ENCODE measurements around the gene MOB1B. TPM values are rescaled to one million over a fixed set of nuclear protein-coding genes. Genes with fewer than 3 reads are reported as not detected.

The MOB1B gene
- total RNA-seq, 4 donors from 2014 or later = 10.0 to 42.1 (median 16.5) TPM

GRCh38 chr4:70925899-70926635 lies 23.9 kb downstream of the MOB1B start:
- DNase-seq = no peak
- TF ChIP-seq POLR2A (IDR thresholded peaks at IDR 0.05) (no peak), CTCF (IDR thresholded peaks at IDR 0.05) (no peak)
- intact Hi-C loops (cut with DNase I; ENCODE audit: low total_unique reads) = no loop called here
- H3K4me1 ChIP-seq = no peaks in the 10 kb centered on the region
- no peak overlapping the region for H3K4me3 ChIP-seq
- no peaks in the 10 kb centered on the region for H3K27me3 ChIP-seq
- H3K27ac ChIP-seq = no peak overlapping the region
- no peaks in the 10 kb centered on the region for H3K36me3 ChIP-seq
- no peaks in the 10 kb centered on the region for H3K9me3 ChIP-seq

- H3K27ac ChIP-seq = no peak overlapping the region
- no peaks in the 10 kb centered on the region for H3K4me1 ChIP-seq
- H3K9me3 ChIP-seq = no peaks in the 10 kb centered on the region
- no peak overlapping the region for H3K4me3 ChIP-seq
- no peaks in the 10 kb centered on the region for H3K36me3 ChIP-seq
- no peaks in the 10 kb centered on the region for H3K27me3 ChIP-seq
- TF ChIP-seq CTCF (IDR thresholded peaks at IDR 0.05) (no peak), POLR2A (IDR thresholded peaks at IDR 0.05) (no peak)
- intact Hi-C loops (cut with DNase I; ENCODE audit: low total_unique reads) = no loop called here
- no peak for DNase-seq
Observed at GRCh38 chr4:70927502-70928137, 25.5 kb downstream of the MOB1B start.

GRCh38 chr4:70930530-70931256 lies 28.5 kb downstream of the MOB1B start:
- Histone ChIP-seq H3K9me3 (no peaks in the 10 kb centered on the region), H3K27ac (peak overlapping the region in 1 of 2 donors; percentile 30), H3K27me3 (no peaks in the 10 kb centered on the region), H3K4me3 (no peak overlapping the region), H3K4me1 (no peaks in the 10 kb centered on the region), H3K36me3 (no peaks in the 10 kb centered on the region)
- intact Hi-C loops (cut with DNase I; ENCODE audit: low total_unique reads) = no loop called here
- TF ChIP-seq CTCF (IDR thresholded peaks at IDR 0.05) = no peak
- no peak for TF ChIP-seq POLR2A (IDR thresholded peaks at IDR 0.05)
- no peak for DNase-seq

- DNase-seq = no peak
- Histone ChIP-seq H3K27ac (peak overlapping the region in 1 of 2 donors; percentile 30), H3K9me3 (no peaks in the 10 kb centered on the region), H3K27me3 (no peaks in the 10 kb centered on the region), H3K4me1 (no peaks in the 10 kb centered on the region), H3K36me3 (no peaks in the 10 kb centered on the region), H3K4me3 (no peak overlapping the region)
- intact Hi-C loops (cut with DNase I; ENCODE audit: low total_unique reads) = no loop called here
- no peak for TF ChIP-seq POLR2A (IDR thresholded peaks at IDR 0.05)
- TF ChIP-seq CTCF (IDR thresholded peaks at IDR 0.05) = no peak
Observed at GRCh38 chr4:70931347-70931746, 29.2 kb downstream of the MOB1B start.

GRCh38 chr4:70932984-70933383 lies 30.8 kb downstream of the MOB1B start:
- TF ChIP-seq POLR2A (IDR thresholded peaks at IDR 0.05) (no peak), CTCF (IDR thresholded peaks at IDR 0.05) (no peak)

More at GRCh38 chr4:70932984-70933383, 30.8 kb downstream of the MOB1B start:
- no peaks in the 10 kb centered on the region for H3K4me1 ChIP-seq
- H3K27ac ChIP-seq = no peak overlapping the region
- no peak overlapping the region for H3K4me3 ChIP-seq
- no peaks in the 10 kb centered on the region for H3K36me3 ChIP-seq
- H3K9me3 ChIP-seq = no peaks in the 10 kb centered on the region
- DNase-seq = no peak
- intact Hi-C loops (cut with DNase I; ENCODE audit: low total_unique reads) = no loop called here
- no peaks in the 10 kb centered on the region for H3K27me3 ChIP-seq
